ENCODE measurements around the gene RAD51B.

DNA sequence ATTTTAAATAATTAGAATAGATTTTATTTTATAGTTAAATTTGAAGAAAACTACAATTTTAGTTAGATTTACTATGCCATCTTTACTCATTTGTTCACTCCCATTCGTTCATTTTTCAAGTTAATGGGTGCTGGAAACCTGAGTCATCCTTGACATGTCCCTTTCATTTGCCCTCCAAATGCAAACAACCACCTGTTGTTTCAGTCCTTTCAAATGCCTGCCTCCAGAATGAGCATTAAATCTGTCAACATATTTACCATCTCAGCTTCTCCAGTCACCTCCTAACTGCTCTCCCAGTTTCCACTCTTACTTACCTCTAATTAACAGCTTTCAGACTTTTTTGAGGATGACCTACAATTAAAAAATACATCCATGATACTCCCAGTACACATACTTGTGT, 375.5 kb downstream of the RAD51B start:
- TF ChIP-seq EZH2 (IDR thresholded peaks at IDR 0.05; ENCODE audit: borderline replicate concordance), result no peak
- TF ChIP-seq, protein P1, sequence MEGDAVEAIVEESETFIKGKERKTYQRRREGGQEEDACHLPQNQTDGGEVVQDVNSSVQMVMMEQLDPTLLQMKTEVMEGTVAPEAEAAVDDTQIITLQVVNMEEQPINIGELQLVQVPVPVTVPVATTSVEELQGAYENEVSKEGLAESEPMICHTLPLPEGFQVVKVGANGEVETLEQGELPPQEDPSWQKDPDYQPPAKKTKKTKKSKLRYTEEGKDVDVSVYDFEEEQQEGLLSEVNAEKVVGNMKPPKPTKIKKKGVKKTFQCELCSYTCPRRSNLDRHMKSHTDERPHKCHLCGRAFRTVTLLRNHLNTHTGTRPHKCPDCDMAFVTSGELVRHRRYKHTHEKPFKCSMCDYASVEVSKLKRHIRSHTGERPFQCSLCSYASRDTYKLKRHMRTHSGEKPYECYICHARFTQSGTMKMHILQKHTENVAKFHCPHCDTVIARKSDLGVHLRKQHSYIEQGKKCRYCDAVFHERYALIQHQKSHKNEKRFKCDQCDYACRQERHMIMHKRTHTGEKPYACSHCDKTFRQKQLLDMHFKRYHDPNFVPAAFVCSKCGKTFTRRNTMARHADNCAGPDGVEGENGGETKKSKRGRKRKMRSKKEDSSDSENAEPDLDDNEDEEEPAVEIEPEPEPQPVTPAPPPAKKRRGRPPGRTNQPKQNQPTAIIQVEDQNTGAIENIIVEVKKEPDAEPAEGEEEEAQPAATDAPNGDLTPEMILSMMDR (IDR thresholded peaks at IDR 0.05; ENCODE audit: poor library complexity), result no peak

Measured in hepatocyte (in vitro differentiated cells).